OCI-LY1 (cell line): ENCODE results near the gene DNTT.

Experiments used
- EZH2 ChIP-seq: fragments of 200-600 bp; sonication (generic), shearing (Covaris generic); IDR thresholded peaks from 2 replicates; pipeline ENCODE4 v1.8.0; 2017; ENCODE audit warnings: borderline replicate concordance, mixed run types, mild to moderate bottlenecking, antibody characterized with exemption, low read length, moderate library complexity, mixed read lengths
- TF ChIP-seq, protein P1 (sequence below): fragments of 200-600 bp; sonication (generic), shearing (Covaris generic); IDR thresholded peaks from 2 replicates; pipeline ENCODE4 v1.5.1; 2017; ENCODE audit warnings: mild to moderate bottlenecking, antibody characterized with exemption, low read length, moderate library complexity, mixed read lengths

DNA sequence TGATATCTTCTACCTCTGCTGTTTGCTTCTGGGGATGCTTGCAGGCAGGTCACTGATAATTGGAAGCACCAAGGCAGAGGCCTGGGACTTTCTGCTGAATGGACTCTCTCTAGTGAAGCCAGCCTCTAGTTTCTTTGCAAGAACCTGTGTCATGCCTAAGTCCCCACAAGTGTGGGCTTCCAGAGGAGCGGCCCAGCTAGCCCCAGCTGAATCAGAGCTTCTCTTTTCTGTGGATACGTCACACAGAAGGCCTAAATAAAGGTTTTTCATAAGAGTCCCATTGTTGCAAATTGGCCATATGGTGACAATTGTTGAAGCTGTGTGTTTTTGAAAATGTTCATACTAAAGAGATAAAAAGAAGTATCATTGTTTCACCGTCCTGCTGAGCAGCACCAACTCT lies 61.3 kb downstream of the DNTT start:
- TF ChIP-seq, protein P1, sequence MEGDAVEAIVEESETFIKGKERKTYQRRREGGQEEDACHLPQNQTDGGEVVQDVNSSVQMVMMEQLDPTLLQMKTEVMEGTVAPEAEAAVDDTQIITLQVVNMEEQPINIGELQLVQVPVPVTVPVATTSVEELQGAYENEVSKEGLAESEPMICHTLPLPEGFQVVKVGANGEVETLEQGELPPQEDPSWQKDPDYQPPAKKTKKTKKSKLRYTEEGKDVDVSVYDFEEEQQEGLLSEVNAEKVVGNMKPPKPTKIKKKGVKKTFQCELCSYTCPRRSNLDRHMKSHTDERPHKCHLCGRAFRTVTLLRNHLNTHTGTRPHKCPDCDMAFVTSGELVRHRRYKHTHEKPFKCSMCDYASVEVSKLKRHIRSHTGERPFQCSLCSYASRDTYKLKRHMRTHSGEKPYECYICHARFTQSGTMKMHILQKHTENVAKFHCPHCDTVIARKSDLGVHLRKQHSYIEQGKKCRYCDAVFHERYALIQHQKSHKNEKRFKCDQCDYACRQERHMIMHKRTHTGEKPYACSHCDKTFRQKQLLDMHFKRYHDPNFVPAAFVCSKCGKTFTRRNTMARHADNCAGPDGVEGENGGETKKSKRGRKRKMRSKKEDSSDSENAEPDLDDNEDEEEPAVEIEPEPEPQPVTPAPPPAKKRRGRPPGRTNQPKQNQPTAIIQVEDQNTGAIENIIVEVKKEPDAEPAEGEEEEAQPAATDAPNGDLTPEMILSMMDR = no peak
- no peak for TF ChIP-seq EZH2
